NB4 (cell line): ENCODE measurements around the gene CARD16.
A peak's percentile ranks its signal among the peaks of the same experiment; 100 is the strongest.

Source experiments
- DNase-seq: peaks from one replicate; pipeline ENCODE4 v3.0.0; 2010; ENCODE audit warnings: low read depth
- H3K4me3 ChIP-seq: one replicate; pipeline ENCODE4 v1.5.1; 2011; ENCODE audit warnings: mild to moderate bottlenecking, low read depth, low read length, moderate library complexity
- CTCF ChIP-seq: IDR thresholded peaks from one replicate; pipeline ENCODE4 v1.5.1; 2012; ENCODE audit warnings: low read depth, low read length
- MYC ChIP-seq: IDR thresholded peaks from 2 replicates; pipeline ENCODE4 v1.6.1; 2011; ENCODE audit warnings: low read depth, low read length
- POLR2A ChIP-seq: IDR thresholded peaks from 2 replicates; pipeline ENCODE4 v1.6.1; 2011; ENCODE audit warnings: mild to moderate bottlenecking; ENCODE audit not compliant: insufficient read length; ENCODE audit errors: extremely low read depth
- TF ChIP-seq, protein P1 (sequence below): IDR thresholded peaks from 2 replicates; pipeline ENCODE4 v1.6.1; 2011; ENCODE audit warnings: low read depth, low read length

The CARD16 gene

DNA sequence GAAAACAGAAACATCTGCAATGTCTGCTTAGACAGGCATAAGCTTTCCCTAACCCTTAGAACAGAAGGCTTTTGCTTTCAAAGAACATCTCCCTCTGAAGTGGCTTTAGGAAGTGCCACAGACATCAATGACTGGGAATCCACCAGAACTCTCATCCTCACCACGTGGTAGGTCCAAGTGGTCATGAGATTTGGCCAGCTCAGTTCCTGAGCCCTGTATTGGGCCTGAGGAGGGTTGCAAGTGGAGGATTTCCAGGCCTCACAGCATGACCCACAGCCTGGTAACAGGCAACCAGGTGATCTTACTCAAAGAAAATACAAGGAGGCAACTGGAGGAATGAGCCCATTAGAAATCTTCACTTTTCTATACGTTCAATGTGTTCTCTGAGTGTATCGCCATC, 11.8 kb downstream of the CARD16 start:
- TF ChIP-seq MYC: no peak
- no peak for TF ChIP-seq CTCF
- TF ChIP-seq, protein P1, sequence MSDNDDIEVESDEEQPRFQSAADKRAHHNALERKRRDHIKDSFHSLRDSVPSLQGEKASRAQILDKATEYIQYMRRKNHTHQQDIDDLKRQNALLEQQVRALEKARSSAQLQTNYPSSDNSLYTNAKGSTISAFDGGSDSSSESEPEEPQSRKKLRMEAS: no peak
- no peak for TF ChIP-seq POLR2A
- DNase-seq: no peak
- H3K4me3 ChIP-seq: no peak overlapping the region

DNA sequence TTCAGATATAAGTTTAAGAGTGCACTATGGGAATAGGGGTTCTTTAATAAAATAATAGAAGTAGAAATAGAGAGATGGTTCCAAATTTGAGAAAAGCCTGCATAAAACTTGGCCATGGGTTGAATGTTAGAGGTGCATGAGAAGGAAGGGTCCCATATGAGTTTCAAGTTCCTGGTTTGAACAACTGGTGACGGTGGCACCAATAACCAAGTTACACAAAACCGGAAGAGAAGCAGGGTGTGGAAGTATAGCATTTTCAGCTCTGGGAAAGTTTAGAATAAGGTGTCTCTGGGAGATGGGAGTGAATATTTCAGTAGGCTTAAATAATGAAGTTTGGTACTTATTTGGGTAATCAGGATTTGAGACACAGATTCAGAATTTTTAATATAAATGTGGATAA, 12.6 kb downstream of the CARD16 start:
- no peak for TF ChIP-seq POLR2A
- TF ChIP-seq CTCF: no peak
- TF ChIP-seq MYC: no peak
- TF ChIP-seq, protein P1: no peak
- no peak overlapping the region for H3K4me3 ChIP-seq
- no peak for DNase-seq

DNA sequence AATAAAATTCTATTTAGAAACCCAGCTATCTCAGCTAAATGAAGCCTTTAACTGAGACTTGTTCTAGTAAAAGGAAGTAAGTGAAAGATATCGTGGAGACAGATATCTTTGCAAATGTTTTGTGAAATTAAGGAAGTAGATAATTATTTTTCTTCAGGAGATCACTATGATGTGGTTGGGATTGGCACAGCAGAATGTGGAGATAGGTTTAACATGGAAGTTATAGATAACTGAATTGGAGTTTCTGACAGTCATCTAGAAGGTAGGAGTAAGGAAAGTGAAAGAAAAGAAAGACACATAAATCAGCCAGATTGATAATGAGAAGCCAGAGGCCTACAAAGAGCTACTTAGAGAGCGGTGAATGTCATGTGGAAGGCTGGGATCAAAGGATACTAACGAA, 17.5 kb downstream of the CARD16 start:
- peak; percentile 24 for DNase-seq
- H3K4me3 ChIP-seq: no peak overlapping the region
- no peak for TF ChIP-seq MYC
- TF ChIP-seq POLR2A: no peak
- TF ChIP-seq, protein P1: no peak
- TF ChIP-seq CTCF: no peak

DNA sequence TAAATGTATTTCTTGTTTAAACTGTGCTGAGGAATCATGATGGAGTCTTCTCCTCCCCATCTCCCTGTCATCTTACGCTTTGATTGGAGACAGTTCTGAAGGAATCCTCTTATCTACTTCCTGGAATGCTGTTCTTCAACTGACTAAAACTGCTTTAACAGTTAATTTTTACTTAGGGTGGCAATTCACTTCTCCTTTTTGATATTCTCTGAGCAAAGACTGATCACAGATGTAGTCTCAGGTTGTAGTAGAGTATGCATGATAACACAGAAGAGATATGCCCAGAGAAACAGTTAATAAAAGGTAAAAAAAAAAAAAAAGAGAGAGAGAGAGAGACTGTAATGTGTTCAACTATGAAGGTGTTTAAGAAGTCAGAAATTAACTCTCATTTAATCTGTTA, 20.7 kb downstream of the CARD16 start:
- no peak for DNase-seq
- no peak for TF ChIP-seq CTCF
- no peak overlapping the region for H3K4me3 ChIP-seq

GRCh38 chr11:105023003-105023402, 22.1 kb downstream of the CARD16 start, which contains the start of gene CASP5:
TSS of gene CASP5 (minus strand) at chr11:105023168. CDS start at chr11:105023136, 32 bp downstream.
- no peak for DNase-seq
- no peak within 1 kb of the TSS for H3K4me3 ChIP-seq
- TF ChIP-seq CTCF: no peak
- no peak for TF ChIP-seq MYC
- no peak for TF ChIP-seq POLR2A
- TF ChIP-seq, protein P1: no peak

GRCh38 chr11:105022527-105022926, 22.6 kb downstream of the CARD16 start:
- no peak for DNase-seq
- no peak for TF ChIP-seq MYC
- TF ChIP-seq, protein P1: no peak
- no peak for TF ChIP-seq POLR2A
- TF ChIP-seq CTCF: no peak
- H3K4me3 ChIP-seq: no peak overlapping the region
